Measurements from ENCODE around the gene BTNL8.

Gene BTNL8

DNA sequence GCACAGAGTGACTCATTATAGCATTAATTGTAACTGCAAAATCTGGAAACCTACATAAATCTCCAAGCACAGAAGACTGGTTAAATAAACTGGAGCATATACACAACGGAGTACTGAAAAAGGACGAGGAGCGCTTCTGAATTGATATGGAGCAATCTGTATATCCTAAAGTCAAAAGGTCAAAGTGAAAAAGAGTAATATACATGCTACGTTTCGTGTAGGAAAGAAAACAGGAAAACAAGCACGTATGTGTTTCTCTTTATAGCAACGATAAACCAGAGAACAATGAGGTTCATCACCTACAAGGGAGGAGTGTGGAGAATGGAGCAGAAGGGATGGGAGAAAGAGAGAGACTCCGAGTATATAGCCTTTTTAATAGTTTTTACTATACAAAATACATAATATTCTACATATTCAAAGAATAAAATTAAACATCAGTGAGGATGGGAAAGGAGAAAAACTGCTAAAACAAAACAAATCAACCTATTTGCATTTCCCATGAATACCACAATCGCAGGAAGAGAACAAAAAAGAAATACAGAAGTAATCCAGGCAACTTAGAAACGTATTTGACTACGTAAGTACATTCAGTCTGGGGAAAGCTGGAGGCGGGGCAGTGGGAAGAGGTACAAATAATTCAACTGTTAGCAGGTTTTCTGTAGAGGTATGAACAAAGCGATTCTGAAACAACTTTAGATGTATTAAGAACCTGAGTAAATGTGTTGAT, 45.7 kb upstream of the BTNL8 start:
- no peak for ATAC-seq
- TF ChIP-seq, protein P1, sequence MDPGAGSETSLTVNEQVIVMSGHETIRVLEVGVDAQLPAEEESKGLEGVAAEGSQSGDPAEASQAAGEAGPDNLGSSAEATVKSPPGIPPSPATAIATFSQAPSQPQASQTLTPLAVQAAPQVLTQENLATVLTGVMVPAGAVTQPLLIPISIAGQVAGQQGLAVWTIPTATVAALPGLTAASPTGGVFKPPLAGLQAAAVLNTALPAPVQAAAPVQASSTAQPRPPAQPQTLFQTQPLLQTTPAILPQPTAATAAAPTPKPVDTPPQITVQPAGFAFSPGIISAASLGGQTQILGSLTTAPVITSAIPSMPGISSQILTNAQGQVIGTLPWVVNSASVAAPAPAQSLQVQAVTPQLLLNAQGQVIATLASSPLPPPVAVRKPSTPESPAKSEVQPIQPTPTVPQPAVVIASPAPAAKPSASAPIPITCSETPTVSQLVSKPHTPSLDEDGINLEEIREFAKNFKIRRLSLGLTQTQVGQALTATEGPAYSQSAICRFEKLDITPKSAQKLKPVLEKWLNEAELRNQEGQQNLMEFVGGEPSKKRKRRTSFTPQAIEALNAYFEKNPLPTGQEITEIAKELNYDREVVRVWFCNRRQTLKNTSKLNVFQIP (CRISPR knock-in tag; IDR thresholded peaks at IDR 0.05; ENCODE audit: borderline replicate concordance, low read depth) = no peak
- TF ChIP-seq, protein P2, sequence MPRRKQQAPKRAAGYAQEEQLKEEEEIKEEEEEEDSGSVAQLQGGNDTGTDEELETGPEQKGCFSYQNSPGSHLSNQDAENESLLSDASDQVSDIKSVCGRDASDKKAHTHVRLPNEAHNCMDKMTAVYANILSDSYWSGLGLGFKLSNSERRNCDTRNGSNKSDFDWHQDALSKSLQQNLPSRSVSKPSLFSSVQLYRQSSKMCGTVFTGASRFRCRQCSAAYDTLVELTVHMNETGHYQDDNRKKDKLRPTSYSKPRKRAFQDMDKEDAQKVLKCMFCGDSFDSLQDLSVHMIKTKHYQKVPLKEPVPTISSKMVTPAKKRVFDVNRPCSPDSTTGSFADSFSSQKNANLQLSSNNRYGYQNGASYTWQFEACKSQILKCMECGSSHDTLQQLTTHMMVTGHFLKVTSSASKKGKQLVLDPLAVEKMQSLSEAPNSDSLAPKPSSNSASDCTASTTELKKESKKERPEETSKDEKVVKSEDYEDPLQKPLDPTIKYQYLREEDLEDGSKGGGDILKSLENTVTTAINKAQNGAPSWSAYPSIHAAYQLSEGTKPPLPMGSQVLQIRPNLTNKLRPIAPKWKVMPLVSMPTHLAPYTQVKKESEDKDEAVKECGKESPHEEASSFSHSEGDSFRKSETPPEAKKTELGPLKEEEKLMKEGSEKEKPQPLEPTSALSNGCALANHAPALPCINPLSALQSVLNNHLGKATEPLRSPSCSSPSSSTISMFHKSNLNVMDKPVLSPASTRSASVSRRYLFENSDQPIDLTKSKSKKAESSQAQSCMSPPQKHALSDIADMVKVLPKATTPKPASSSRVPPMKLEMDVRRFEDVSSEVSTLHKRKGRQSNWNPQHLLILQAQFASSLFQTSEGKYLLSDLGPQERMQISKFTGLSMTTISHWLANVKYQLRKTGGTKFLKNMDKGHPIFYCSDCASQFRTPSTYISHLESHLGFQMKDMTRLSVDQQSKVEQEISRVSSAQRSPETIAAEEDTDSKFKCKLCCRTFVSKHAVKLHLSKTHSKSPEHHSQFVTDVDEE (CRISPR knock-in tag; IDR thresholded peaks at IDR 0.05) = no peak
- TF ChIP-seq SNAI2 (CRISPR knock-in tag; IDR thresholded peaks at IDR 0.05) = no peak
- no peak for TF ChIP-seq BACH2 (CRISPR knock-in tag; IDR thresholded peaks at IDR 0.05; ENCODE audit: borderline replicate concordance)
- TF ChIP-seq ZFP30 (CRISPR knock-in tag; IDR thresholded peaks at IDR 0.05) = no peak
- TF ChIP-seq, protein P3, sequence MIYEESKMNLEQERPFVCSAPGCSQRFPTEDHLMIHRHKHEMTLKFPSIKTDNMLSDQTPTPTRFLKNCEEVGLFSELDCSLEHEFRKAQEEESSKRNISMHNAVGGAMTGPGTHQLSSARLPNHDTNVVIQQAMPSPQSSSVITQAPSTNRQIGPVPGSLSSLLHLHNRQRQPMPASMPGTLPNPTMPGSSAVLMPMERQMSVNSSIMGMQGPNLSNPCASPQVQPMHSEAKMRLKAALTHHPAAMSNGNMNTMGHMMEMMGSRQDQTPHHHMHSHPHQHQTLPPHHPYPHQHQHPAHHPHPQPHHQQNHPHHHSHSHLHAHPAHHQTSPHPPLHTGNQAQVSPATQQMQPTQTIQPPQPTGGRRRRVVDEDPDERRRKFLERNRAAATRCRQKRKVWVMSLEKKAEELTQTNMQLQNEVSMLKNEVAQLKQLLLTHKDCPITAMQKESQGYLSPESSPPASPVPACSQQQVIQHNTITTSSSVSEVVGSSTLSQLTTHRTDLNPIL (CRISPR knock-in tag; IDR thresholded peaks at IDR 0.05; ENCODE audit: low read depth) = no peak
- TF ChIP-seq PPARA (CRISPR knock-in tag; IDR thresholded peaks at IDR 0.05; ENCODE audit: borderline replicate concordance) = no peak
- no peak for TF ChIP-seq TCF4 (CRISPR knock-in tag; IDR thresholded peaks at IDR 0.05; ENCODE audit: borderline replicate concordance)

DNA sequence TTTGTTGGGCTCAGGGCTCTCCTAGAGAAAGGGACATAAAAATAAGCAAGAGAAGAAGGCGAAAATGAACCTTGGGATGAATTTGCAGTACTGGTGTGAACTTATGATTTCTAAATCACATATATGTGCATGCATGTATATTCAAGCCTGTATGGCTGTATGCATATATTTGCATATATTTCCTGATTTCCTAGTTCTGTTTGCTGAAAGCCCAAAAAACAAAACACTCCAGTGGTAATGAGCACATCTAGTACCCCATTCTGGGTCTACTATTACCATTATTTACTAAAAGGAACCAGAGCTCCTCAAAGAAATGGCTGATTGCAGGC, 45.1 kb upstream of the BTNL8 start:
- TF ChIP-seq ESRRG (CRISPR knock-in tag; IDR thresholded peaks at IDR 0.05) (no peak), SNAI2 (CRISPR knock-in tag; IDR thresholded peaks at IDR 0.05) (no peak), ISL1 (CRISPR knock-in tag; IDR thresholded peaks at IDR 0.05) (no peak), ZC3H10 (CRISPR knock-in tag; IDR thresholded peaks at IDR 0.05) (no peak), BACH2 (CRISPR knock-in tag; IDR thresholded peaks at IDR 0.05; ENCODE audit: borderline replicate concordance) (no peak), RARB (CRISPR knock-in tag; IDR thresholded peaks at IDR 0.05) (no peak), ZNF8 (CRISPR knock-in tag; IDR thresholded peaks at IDR 0.05) (no peak), ARNTL (CRISPR knock-in tag; IDR thresholded peaks at IDR 0.05; ENCODE audit: borderline replicate concordance, low read depth) (no peak), ZFP3 (CRISPR knock-in tag; IDR thresholded peaks at IDR 0.05) (no peak), TCF4 (CRISPR knock-in tag; IDR thresholded peaks at IDR 0.05; ENCODE audit: borderline replicate concordance) (no peak), GLIS3 (CRISPR knock-in tag; IDR thresholded peaks at IDR 0.05) (no peak)
- TF ChIP-seq, protein P2 (CRISPR knock-in tag; IDR thresholded peaks at IDR 0.05) = no peak
- TF ChIP-seq, protein P4, sequence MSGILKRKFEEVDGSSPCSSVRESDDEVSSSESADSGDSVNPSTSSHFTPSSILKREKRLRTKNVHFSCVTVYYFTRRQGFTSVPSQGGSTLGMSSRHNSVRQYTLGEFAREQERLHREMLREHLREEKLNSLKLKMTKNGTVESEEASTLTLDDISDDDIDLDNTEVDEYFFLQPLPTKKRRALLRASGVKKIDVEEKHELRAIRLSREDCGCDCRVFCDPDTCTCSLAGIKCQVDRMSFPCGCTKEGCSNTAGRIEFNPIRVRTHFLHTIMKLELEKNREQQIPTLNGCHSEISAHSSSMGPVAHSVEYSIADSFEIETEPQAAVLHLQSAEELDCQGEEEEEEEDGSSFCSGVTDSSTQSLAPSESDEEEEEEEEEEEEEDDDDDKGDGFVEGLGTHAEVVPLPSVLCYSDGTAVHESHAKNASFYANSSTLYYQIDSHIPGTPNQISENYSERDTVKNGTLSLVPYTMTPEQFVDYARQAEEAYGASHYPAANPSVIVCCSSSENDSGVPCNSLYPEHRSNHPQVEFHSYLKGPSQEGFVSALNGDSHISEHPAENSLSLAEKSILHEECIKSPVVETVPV (CRISPR knock-in tag; IDR thresholded peaks at IDR 0.05) = no peak
- ATAC-seq = no peak

DNA sequence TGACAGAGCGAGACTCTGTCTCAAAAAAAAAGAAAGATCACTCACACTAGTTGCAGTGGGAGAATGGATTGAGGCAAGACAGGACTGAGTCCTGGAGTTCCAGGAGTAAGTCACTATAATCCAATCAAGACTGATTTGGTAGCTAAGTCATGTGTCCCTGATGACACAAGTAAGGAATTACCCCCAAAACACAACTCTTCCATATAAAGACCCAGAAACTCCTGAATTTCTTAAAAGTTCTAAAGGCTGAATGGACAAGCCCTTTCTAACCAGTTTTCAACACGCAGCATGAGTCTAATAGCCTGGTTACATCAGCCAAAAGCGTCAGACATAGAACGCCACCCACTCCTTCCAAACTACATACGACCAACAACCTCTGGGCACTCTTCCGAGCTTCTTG, 40.4 kb upstream of the BTNL8 start:
- no peak for ATAC-seq
- TF ChIP-seq, protein P4 (CRISPR knock-in tag; IDR thresholded peaks at IDR 0.05) = no peak
- TF ChIP-seq GLIS3 (CRISPR knock-in tag; IDR thresholded peaks at IDR 0.05) (no peak), ZFP30 (CRISPR knock-in tag; IDR thresholded peaks at IDR 0.05) (no peak), CSDC2 (CRISPR knock-in tag; IDR thresholded peaks at IDR 0.05) (no peak), ISL1 (CRISPR knock-in tag; IDR thresholded peaks at IDR 0.05) (no peak)
- TF ChIP-seq, protein P3 (CRISPR knock-in tag; IDR thresholded peaks at IDR 0.05; ENCODE audit: low read depth) = no peak
- TF ChIP-seq, protein P2 (CRISPR knock-in tag; IDR thresholded peaks at IDR 0.05) = no peak

Measured in SK-N-SH treated with all-trans-retinoic acid at 6 μM for 48 hours (cell line).